MM.1S (cell line): ENCODE measurements around the gene ATXN10.

Experiments used
- EZH2phosphoT487 ChIP-seq: fragments of 300-600 bp; sonication (generic); IDR thresholded peaks from 2 replicates; pipeline ENCODE4 v1.6.1; 2018; ENCODE audit warnings: antibody characterized with exemption, low read length
- TF ChIP-seq, protein P1 (sequence below): fragments of 300-600 bp; sonication (generic); IDR thresholded peaks from 2 replicates; pipeline ENCODE4 v1.5.1; 2016; ENCODE audit warnings: antibody characterized with exemption, low read length, mixed read lengths

DNA sequence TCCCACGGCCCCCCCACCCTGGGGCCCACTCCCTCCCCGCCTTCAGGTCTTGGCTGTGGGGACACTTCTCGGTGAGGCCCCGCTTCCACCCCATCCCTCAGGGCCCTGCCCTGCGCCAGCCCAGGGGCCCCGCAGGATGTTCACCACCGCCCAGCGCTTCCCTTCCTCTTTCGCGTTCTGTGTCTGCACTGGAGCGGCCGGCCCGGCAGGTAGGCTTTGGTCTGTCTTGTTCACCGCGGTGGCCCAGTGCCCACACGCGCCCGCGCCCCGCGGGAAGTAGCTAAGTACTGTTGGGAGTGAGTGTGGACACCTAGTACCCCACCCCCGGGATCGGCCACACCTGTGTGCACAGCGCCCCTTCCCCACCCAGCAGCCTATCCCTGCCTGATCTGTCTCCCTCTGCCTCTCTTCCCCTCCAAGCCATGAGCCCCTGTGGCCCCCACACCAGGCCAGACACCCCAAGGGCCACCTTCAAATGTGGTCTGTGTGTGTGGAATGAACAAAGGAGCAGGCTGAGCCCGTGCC lies 219.9 kb downstream of the ATXN10 start:
- TF ChIP-seq, protein P1, sequence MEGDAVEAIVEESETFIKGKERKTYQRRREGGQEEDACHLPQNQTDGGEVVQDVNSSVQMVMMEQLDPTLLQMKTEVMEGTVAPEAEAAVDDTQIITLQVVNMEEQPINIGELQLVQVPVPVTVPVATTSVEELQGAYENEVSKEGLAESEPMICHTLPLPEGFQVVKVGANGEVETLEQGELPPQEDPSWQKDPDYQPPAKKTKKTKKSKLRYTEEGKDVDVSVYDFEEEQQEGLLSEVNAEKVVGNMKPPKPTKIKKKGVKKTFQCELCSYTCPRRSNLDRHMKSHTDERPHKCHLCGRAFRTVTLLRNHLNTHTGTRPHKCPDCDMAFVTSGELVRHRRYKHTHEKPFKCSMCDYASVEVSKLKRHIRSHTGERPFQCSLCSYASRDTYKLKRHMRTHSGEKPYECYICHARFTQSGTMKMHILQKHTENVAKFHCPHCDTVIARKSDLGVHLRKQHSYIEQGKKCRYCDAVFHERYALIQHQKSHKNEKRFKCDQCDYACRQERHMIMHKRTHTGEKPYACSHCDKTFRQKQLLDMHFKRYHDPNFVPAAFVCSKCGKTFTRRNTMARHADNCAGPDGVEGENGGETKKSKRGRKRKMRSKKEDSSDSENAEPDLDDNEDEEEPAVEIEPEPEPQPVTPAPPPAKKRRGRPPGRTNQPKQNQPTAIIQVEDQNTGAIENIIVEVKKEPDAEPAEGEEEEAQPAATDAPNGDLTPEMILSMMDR: no peak
- no peak for TF ChIP-seq EZH2phosphoT487
